GM10248 (cell line): ENCODE measurements around the gene LRCOL1.

ENCODE experiments used
- CTCF ChIA-PET: fragments of 300-600 bp; sonication (Branson Sonifier 250); formaldehyde crosslinking; extraction: SDS; loops from one replicate; lab custom pipeline; 2021; ENCODE audit warnings: antibody characterized with exemption; lab: Yijun Ruan, JAX
- POLR2A ChIA-PET: fragments of 350-650 bp; sonication (Branson Sonifier 250); formaldehyde crosslinking; extraction: SDS; loops from one replicate; lab custom pipeline; 2020; ENCODE audit warnings: antibody characterized with exemption; lab: Yijun Ruan, JAX
- DNase-seq: peaks from one replicate; pipeline ENCODE4 v3.0.0; 2012; ENCODE audit errors: extremely low spot score
- CTCF ChIP-seq: IDR thresholded peaks from 2 replicates; pipeline ENCODE4 v1.5.1; 2012; ENCODE audit warnings: mild to moderate bottlenecking, low read depth; ENCODE audit errors: extremely low read depth, missing control alignments, control extremely low read depth

Gene LRCOL1

GRCh38 chr12:132568301-132568700, 42.1 kb downstream of the LRCOL1 start:
- no peak for DNase-seq
- ChIA-PET CTCF (interaction anchor here (1.6 kb wide), 1 partner anchor 21 kb away, joined by 3 read pairs; no protein-coding TSS in a partner anchor), POLR2A (no interaction called here)
- no peak for TF ChIP-seq CTCF

- no peak for DNase-seq
- ChIA-PET CTCF (interaction anchor here (0.8 kb wide), 1 partner anchor 12 kb away, joined by 3 read pairs; no protein-coding TSS in a partner anchor), POLR2A (interaction anchor here (0.6 kb wide), 1 partner anchor 45 kb away, joined by 3 read pairs; no protein-coding TSS in a partner anchor)
- no peak for TF ChIP-seq CTCF
Observed at GRCh38 chr12:132566516-132567131, 43.8 kb downstream of the LRCOL1 start.

- ChIA-PET POLR2A (no interaction called here), CTCF (no interaction called here)
- no peak for TF ChIP-seq CTCF
- DNase-seq: no peak
Observed at GRCh38 chr12:132565365-132565764, 45.0 kb downstream of the LRCOL1 start.

- ChIA-PET CTCF (no interaction called here), POLR2A (no interaction called here)
- DNase-seq: no peak
- TF ChIP-seq CTCF: no peak
Observed at GRCh38 chr12:132563911-132564310, 46.5 kb downstream of the LRCOL1 start.

GRCh38 chr12:132562489-132563021, 47.8 kb downstream of the LRCOL1 start:
- POLR2A ChIA-PET: no interaction called here
- DNase-seq: no peak
- CTCF ChIA-PET: interaction anchor here (0.8 to 1.2 kb wide), 2 partner anchors 147 to 155 kb away, joined by 3 to 4 read pairs; no protein-coding TSS in a partner anchor
- TF ChIP-seq CTCF: no peak

- CTCF ChIA-PET: interaction anchor here (0.7 to 1.6 kb wide), 16 partner anchors 14 to 408 kb away, joined by 3 to 11 read pairs (median 3); no protein-coding TSS in a partner anchor
- POLR2A ChIA-PET: no interaction called here
- peak; percentile 25 for TF ChIP-seq CTCF
- DNase-seq: peak; percentile 56
Observed at GRCh38 chr12:132561427-132562156, 48.8 kb downstream of the LRCOL1 start.
